Measurements from ENCODE around the gene KLF7. TPM values are rescaled to one million over a fixed set of nuclear protein-coding genes. Genes with fewer than 3 reads are reported as not detected.

The KLF7 gene
- total and polyA plus RNA-seq, 4 donors = 5.8 to 90.9 (median 40.4) TPM

GRCh38 chr2:207108440-207108839 lies 57.3 kb downstream of the KLF7 start:
- Histone ChIP-seq H3K4me1 (ENCODE audit: control insufficient read depth in 1 of 2, insufficient read depth in 2 of 2, low read length in 2 of 2) (peaks cover 2 to 4% of the 10 kb centered on the region in 2 donors), H3K27me3 (ENCODE audit: control insufficient read depth in 1 of 2, insufficient read depth in 2 of 2, low read length in 1 of 2) (no peaks in the 10 kb centered on the region), H3K4me3 (ENCODE audit: low read length in 2 of 2) (no peak overlapping the region), H3K9me3 (ENCODE audit: control insufficient read depth, low read length) (no peaks in the 10 kb centered on the region), H3K36me3 (ENCODE audit: control insufficient read depth in 1 of 2, insufficient read depth in 2 of 2, low read length in 1 of 2) (peaks cover 2 to 3% of the 10 kb centered on the region in 2 donors), H3K27ac (ENCODE audit: low read depth in 1 of 2, low read length in 2 of 2) (no peak overlapping the region)
- no peak for ATAC-seq (ENCODE audit: low FRiP score)
- WGBS, 2 donors = 44 to 49% methylated on average over 1 of the region's 1 CpG
- DNase-seq = no peak
- intact Hi-C loops (cut with DNase I) = no loop called here

DNA sequence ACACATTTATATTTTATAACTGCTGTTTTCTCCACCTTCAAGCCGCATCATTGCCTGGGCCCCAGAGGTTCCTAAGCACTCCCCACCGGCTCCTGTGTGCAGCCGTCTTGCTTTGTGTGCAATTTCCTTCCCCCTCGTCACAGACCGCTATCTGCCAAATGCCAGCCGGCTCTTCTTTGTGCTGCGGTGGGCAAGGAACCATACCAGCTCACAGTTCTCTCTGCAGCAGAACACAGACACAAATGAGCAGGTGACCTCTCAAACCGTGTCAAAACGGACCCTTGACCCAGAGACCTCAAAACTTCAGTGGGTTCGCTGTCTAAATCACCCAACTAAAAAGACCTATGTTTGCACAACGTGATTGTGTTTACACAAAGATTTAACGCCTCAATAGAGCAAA lies 58.2 kb downstream of the KLF7 start:
- 74 to 84% methylated on average over 12 of the region's 12 CpGs for WGBS, 2 donors
- peaks cover 2 to 3% of the 10 kb centered on the region in 2 donors for H3K36me3 ChIP-seq (ENCODE audit: control insufficient read depth in 1 of 2, insufficient read depth in 2 of 2, low read length in 1 of 2)
- no peaks in the 10 kb centered on the region for H3K27me3 ChIP-seq (ENCODE audit: control insufficient read depth in 1 of 2, insufficient read depth in 2 of 2, low read length in 1 of 2)
- no peak overlapping the region for H3K4me3 ChIP-seq (ENCODE audit: low read length in 2 of 2)
- H3K27ac ChIP-seq (ENCODE audit: low read depth in 1 of 2, low read length in 2 of 2) = no peak overlapping the region
- DNase-seq (no peak), ATAC-seq (ENCODE audit: low FRiP score) (no peak)
- peaks cover 2 to 4% of the 10 kb centered on the region in 2 donors for H3K4me1 ChIP-seq (ENCODE audit: control insufficient read depth in 1 of 2, insufficient read depth in 2 of 2, low read length in 2 of 2)
- intact Hi-C loops (cut with DNase I) = no loop called here
- H3K9me3 ChIP-seq (ENCODE audit: control insufficient read depth, low read length) = no peaks in the 10 kb centered on the region

GRCh38 chr2:207107131-207107530 lies 58.6 kb downstream of the KLF7 start:
- no peak overlapping the region for H3K27ac ChIP-seq (ENCODE audit: low read depth in 1 of 2, low read length in 2 of 2)
- peaks cover 0 to 3% of the 10 kb centered on the region in 2 donors for H3K36me3 ChIP-seq (ENCODE audit: control insufficient read depth in 1 of 2, insufficient read depth in 2 of 2, low read length in 1 of 2)
- WGBS, 2 donors = 71 to 89% methylated on average over 5 of the region's 5 CpGs
- no peak overlapping the region for H3K4me3 ChIP-seq (ENCODE audit: low read length in 2 of 2)
- H3K9me3 ChIP-seq (ENCODE audit: control insufficient read depth, low read length) = no peaks in the 10 kb centered on the region
- intact Hi-C loops (cut with DNase I) = no loop called here
- ATAC-seq (ENCODE audit: low FRiP score) = no peak
- peaks cover 2 to 4% of the 10 kb centered on the region in 2 donors for H3K4me1 ChIP-seq (ENCODE audit: control insufficient read depth in 1 of 2, insufficient read depth in 2 of 2, low read length in 2 of 2)
- DNase-seq = no peak
- no peaks in the 10 kb centered on the region for H3K27me3 ChIP-seq (ENCODE audit: control insufficient read depth in 1 of 2, insufficient read depth in 2 of 2, low read length in 1 of 2)

GRCh38 chr2:207103132-207103531 lies 62.6 kb downstream of the KLF7 start:
- intact Hi-C loops (cut with DNase I) = no loop called here
- DNase-seq = no peak
- H3K36me3 ChIP-seq (ENCODE audit: control insufficient read depth in 1 of 2, insufficient read depth in 2 of 2, low read length in 1 of 2) = peaks cover 2% of the 10 kb centered on the region in 2 donors
- H3K4me1 ChIP-seq (ENCODE audit: control insufficient read depth in 1 of 2, insufficient read depth in 2 of 2, low read length in 2 of 2) = peaks cover 2 to 8% of the 10 kb centered on the region in 2 donors
- no peak overlapping the region for H3K4me3 ChIP-seq (ENCODE audit: low read length in 2 of 2)
- H3K27ac ChIP-seq (ENCODE audit: low read depth in 1 of 2, low read length in 2 of 2) = no peak overlapping the region
- no peak for ATAC-seq (ENCODE audit: low FRiP score)
- 89 to 97% methylated on average over 2 of the region's 2 CpGs for WGBS, 2 donors
- H3K27me3 ChIP-seq (ENCODE audit: control insufficient read depth in 1 of 2, insufficient read depth in 2 of 2, low read length in 1 of 2) = no peaks in the 10 kb centered on the region
- no peaks in the 10 kb centered on the region for H3K9me3 ChIP-seq (ENCODE audit: control insufficient read depth, low read length)

- H3K36me3 ChIP-seq (ENCODE audit: control insufficient read depth in 1 of 2, insufficient read depth in 2 of 2, low read length in 1 of 2) = peaks cover 2% of the 10 kb centered on the region in 2 donors
- 74 to 86% methylated on average over 1 of the region's 1 CpG for WGBS, 2 donors
- H3K4me3 ChIP-seq (ENCODE audit: low read length in 2 of 2) = no peak overlapping the region
Observed at GRCh38 chr2:207101984-207102383, 63.8 kb downstream of the KLF7 start.

GRCh38 chr2:207097278-207097677 lies 68.5 kb downstream of the KLF7 start:
- Histone ChIP-seq H3K4me3 (ENCODE audit: low read length in 2 of 2) (no peak overlapping the region), H3K27me3 (ENCODE audit: control insufficient read depth in 1 of 2, insufficient read depth in 2 of 2, low read length in 1 of 2) (no peaks in the 10 kb centered on the region), H3K9me3 (ENCODE audit: control insufficient read depth, low read length) (no peaks in the 10 kb centered on the region), H3K36me3 (ENCODE audit: control insufficient read depth in 1 of 2, insufficient read depth in 2 of 2, low read length in 1 of 2) (peaks cover 2% of the 10 kb centered on the region in 2 donors), H3K4me1 (ENCODE audit: control insufficient read depth in 1 of 2, insufficient read depth in 2 of 2, low read length in 2 of 2) (peaks cover 2 to 15% of the 10 kb centered on the region in 2 donors), H3K27ac (ENCODE audit: low read depth in 1 of 2, low read length in 2 of 2) (no peak overlapping the region)
- intact Hi-C loops (cut with DNase I) = no loop called here
- ATAC-seq (ENCODE audit: low FRiP score) = no peak
- DNase-seq = no peak
- 48 to 51% methylated on average over 4 of the region's 4 CpGs for WGBS, 2 donors

More at GRCh38 chr2:207101984-207102383, 63.8 kb downstream of the KLF7 start:
- ATAC-seq (ENCODE audit: low FRiP score) = no peak
- no peak for DNase-seq
- no peaks in the 10 kb centered on the region for H3K9me3 ChIP-seq (ENCODE audit: control insufficient read depth, low read length)
- intact Hi-C loops (cut with DNase I) = no loop called here
- no peak overlapping the region for H3K27ac ChIP-seq (ENCODE audit: low read depth in 1 of 2, low read length in 2 of 2)
- peaks cover 2 to 12% of the 10 kb centered on the region in 2 donors for H3K4me1 ChIP-seq (ENCODE audit: control insufficient read depth in 1 of 2, insufficient read depth in 2 of 2, low read length in 2 of 2)
- no peaks in the 10 kb centered on the region for H3K27me3 ChIP-seq (ENCODE audit: control insufficient read depth in 1 of 2, insufficient read depth in 2 of 2, low read length in 1 of 2)

GRCh38 chr2:207095963-207096362 lies 69.8 kb downstream of the KLF7 start:
- Histone ChIP-seq H3K27ac (ENCODE audit: low read depth in 1 of 2, low read length in 2 of 2) (no peak overlapping the region), H3K27me3 (ENCODE audit: control insufficient read depth in 1 of 2, insufficient read depth in 2 of 2, low read length in 1 of 2) (no peaks in the 10 kb centered on the region), H3K4me1 (ENCODE audit: control insufficient read depth in 1 of 2, insufficient read depth in 2 of 2, low read length in 2 of 2) (peaks cover 3 to 7% of the 10 kb centered on the region in 2 donors), H3K9me3 (ENCODE audit: control insufficient read depth, low read length) (no peaks in the 10 kb centered on the region), H3K36me3 (ENCODE audit: control insufficient read depth in 1 of 2, insufficient read depth in 2 of 2, low read length in 1 of 2) (peaks cover 0 to 2% of the 10 kb centered on the region in 2 donors), H3K4me3 (ENCODE audit: low read length in 2 of 2) (no peak overlapping the region)
- no peak for DNase-seq
- intact Hi-C loops (cut with DNase I) = no loop called here
- ATAC-seq (ENCODE audit: low FRiP score) = no peak
- 58 to 65% methylated on average over 6 of the region's 6 CpGs for WGBS, 2 donors

- Histone ChIP-seq H3K27me3 (ENCODE audit: control insufficient read depth in 1 of 2, insufficient read depth in 2 of 2, low read length in 1 of 2) (no peaks in the 10 kb centered on the region), H3K4me3 (ENCODE audit: low read length in 2 of 2) (no peak overlapping the region), H3K27ac (ENCODE audit: low read depth in 1 of 2, low read length in 2 of 2) (no peak overlapping the region), H3K4me1 (ENCODE audit: control insufficient read depth in 1 of 2, insufficient read depth in 2 of 2, low read length in 2 of 2) (peaks cover 3 to 16% of the 10 kb centered on the region in 2 donors), H3K9me3 (ENCODE audit: control insufficient read depth, low read length) (no peaks in the 10 kb centered on the region), H3K36me3 (ENCODE audit: control insufficient read depth in 1 of 2, insufficient read depth in 2 of 2, low read length in 1 of 2) (peaks cover 0 to 2% of the 10 kb centered on the region in 2 donors)
- intact Hi-C loops (cut with DNase I) = no loop called here
- WGBS, 2 donors = 88 to 93% methylated on average over 6 of the region's 6 CpGs
- DNase-seq (no peak), ATAC-seq (ENCODE audit: low FRiP score) (no peak)
Observed at GRCh38 chr2:207093234-207093633, 72.5 kb downstream of the KLF7 start.

DNA sequence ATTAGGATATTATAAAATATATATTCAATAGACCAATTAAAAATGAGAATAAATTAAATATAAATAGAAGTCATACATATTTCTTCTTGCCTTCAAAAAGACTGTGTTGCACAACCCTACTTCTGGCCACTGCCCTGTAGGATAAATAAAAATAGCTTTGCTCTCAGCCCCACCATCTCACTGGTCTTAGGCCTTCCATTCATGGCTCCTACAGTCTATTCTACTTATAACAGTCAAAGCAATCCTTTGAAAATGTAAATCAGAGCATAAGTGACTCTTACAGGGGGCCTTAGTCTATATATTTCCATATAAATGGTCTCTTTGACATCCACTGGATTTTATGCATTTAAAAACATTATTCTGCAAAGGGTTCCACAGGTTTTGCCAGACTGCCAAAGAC lies 72.9 kb downstream of the KLF7 start:
- Histone ChIP-seq H3K27me3 (ENCODE audit: control insufficient read depth in 1 of 2, insufficient read depth in 2 of 2, low read length in 1 of 2) (no peaks in the 10 kb centered on the region), H3K4me3 (ENCODE audit: low read length in 2 of 2) (no peak overlapping the region), H3K9me3 (ENCODE audit: control insufficient read depth, low read length) (no peaks in the 10 kb centered on the region), H3K36me3 (ENCODE audit: control insufficient read depth in 1 of 2, insufficient read depth in 2 of 2, low read length in 1 of 2) (peaks cover 0 to 2% of the 10 kb centered on the region in 2 donors), H3K27ac (ENCODE audit: low read depth in 1 of 2, low read length in 2 of 2) (no peak overlapping the region), H3K4me1 (ENCODE audit: control insufficient read depth in 1 of 2, insufficient read depth in 2 of 2, low read length in 2 of 2) (peaks cover 3 to 16% of the 10 kb centered on the region in 2 donors)
- no peak for ATAC-seq (ENCODE audit: low FRiP score)
- no peak for DNase-seq
- intact Hi-C loops (cut with DNase I) = no loop called here

Measured in aorta (tissue), 5 donors.